OCI-LY7 (cell line): ENCODE measurements around the gene NLGN1.

Source experiments
- CTCF ChIP-seq: fragments of 200-600 bp; sonication (generic); conservative IDR thresholded peaks from 2 replicates; pipeline ENCODE4 v1.5.1; 2014; ENCODE audit warnings: mild to moderate bottlenecking, antibody characterized with exemption, low read length, moderate library complexity, mixed read lengths
- EZH2phosphoT487 ChIP-seq: fragments of 200-600 bp; sonication (generic); IDR thresholded peaks from 2 replicates; pipeline ENCODE4 v1.6.1; 2018; ENCODE audit warnings: low read depth, borderline replicate concordance, mild to moderate bottlenecking, mixed run types, antibody characterized with exemption, low read length, moderate library complexity, mixed read lengths

GRCh38 chr3:173774294-173774693, 376.8 kb downstream of the NLGN1 start:
- TF ChIP-seq CTCF (no peak), EZH2phosphoT487 (no peak)
